Measurements from ENCODE around the gene TIPARP.

TIPARP gene

GRCh38 chr3:156742401-156742800 lies 68.0 kb downstream of the TIPARP start:
- no peaks in the 10 kb centered on the region for H3K27me3 ChIP-seq (ENCODE audit: control insufficient read depth in 1 of 2, insufficient read depth in 2 of 2, low read length in 2 of 2)
- no peak overlapping the region for H3K27ac ChIP-seq (ENCODE audit: low read length)

GRCh38 chr3:156743859-156744258 lies 69.5 kb downstream of the TIPARP start:
- H3K27me3 ChIP-seq (ENCODE audit: control insufficient read depth in 1 of 2, insufficient read depth in 2 of 2, low read length in 2 of 2): no peaks in the 10 kb centered on the region
- H3K36me3 ChIP-seq (ENCODE audit: control insufficient read depth in 2 of 2, insufficient read depth in 2 of 2, low read length in 2 of 2): no peaks in the 10 kb centered on the region
- H3K4me1 ChIP-seq (ENCODE audit: control insufficient read depth, insufficient read depth, low read length): no peaks in the 10 kb centered on the region
- H3K9ac ChIP-seq (ENCODE audit: low read length in 2 of 2): no peak overlapping the region
- H3K4me3 ChIP-seq (ENCODE audit: low read length in 2 of 2): no peak overlapping the region
- H3K27ac ChIP-seq (ENCODE audit: low read length): no peak overlapping the region
- H3K9me3 ChIP-seq (ENCODE audit: control insufficient read depth in 2 of 2, low read length in 2 of 2): no peaks in the 10 kb centered on the region

More at GRCh38 chr3:156742401-156742800, 68.0 kb downstream of the TIPARP start:
- Histone ChIP-seq H3K9ac (ENCODE audit: low read length in 2 of 2) (no peak overlapping the region), H3K4me3 (ENCODE audit: low read length in 2 of 2) (no peak overlapping the region), H3K4me1 (ENCODE audit: control insufficient read depth, insufficient read depth, low read length) (no peaks in the 10 kb centered on the region), H3K36me3 (ENCODE audit: control insufficient read depth in 2 of 2, insufficient read depth in 2 of 2, low read length in 2 of 2) (no peaks in the 10 kb centered on the region), H3K9me3 (ENCODE audit: control insufficient read depth in 2 of 2, low read length in 2 of 2) (no peaks in the 10 kb centered on the region)

DNA sequence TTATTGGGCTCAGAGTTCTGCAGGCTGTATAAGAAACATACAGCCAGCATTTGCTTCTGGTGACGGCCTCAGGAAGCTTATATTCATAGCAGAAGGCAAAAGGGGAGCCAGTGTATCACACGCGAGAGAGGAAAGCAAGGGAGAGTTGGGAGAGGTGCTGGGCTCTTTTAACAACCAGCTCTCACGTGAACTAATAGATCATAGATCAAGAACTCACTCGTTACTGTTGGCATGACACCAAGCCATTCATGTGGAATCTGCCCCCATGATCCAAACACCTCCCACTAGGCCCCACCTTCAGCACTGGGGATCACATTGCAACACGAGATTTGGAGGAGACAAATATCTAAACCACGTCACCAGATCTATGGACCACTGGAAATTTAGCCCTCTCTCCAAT lies 70.2 kb downstream of the TIPARP start:
- Histone ChIP-seq H3K9me3 (ENCODE audit: control insufficient read depth in 2 of 2, low read length in 2 of 2) (no peaks in the 10 kb centered on the region), H3K9ac (ENCODE audit: low read length in 2 of 2) (no peak overlapping the region), H3K27me3 (ENCODE audit: control insufficient read depth in 1 of 2, insufficient read depth in 2 of 2, low read length in 2 of 2) (no peaks in the 10 kb centered on the region), H3K4me3 (ENCODE audit: low read length in 2 of 2) (no peak overlapping the region), H3K27ac (ENCODE audit: low read length) (no peak overlapping the region), H3K4me1 (ENCODE audit: control insufficient read depth, insufficient read depth, low read length) (no peaks in the 10 kb centered on the region), H3K36me3 (ENCODE audit: control insufficient read depth in 2 of 2, insufficient read depth in 2 of 2, low read length in 2 of 2) (no peaks in the 10 kb centered on the region)

DNA sequence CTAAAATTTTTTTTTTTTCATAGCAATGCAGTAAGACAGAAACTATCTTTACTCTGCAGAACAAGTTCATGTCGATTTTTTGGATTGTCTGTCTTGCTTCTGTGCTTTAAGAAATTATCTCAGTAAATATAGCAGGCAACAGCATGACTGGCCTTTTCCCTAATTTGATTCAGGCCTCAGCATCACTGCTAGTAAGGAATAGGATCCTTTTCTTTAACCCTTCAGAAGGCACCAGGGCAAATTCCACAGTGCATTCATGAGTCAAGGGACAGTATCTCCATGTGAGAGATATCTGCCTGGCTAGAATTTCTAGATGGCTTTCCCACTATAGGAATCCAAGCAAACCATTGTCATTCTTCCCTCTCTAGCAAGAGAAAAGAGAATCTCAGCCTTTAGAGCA lies 71.4 kb downstream of the TIPARP start:
- no peak overlapping the region for H3K4me3 ChIP-seq (ENCODE audit: low read length in 2 of 2)
- H3K4me1 ChIP-seq (ENCODE audit: control insufficient read depth, insufficient read depth, low read length): no peaks in the 10 kb centered on the region
- H3K27me3 ChIP-seq (ENCODE audit: control insufficient read depth in 1 of 2, insufficient read depth in 2 of 2, low read length in 2 of 2): no peaks in the 10 kb centered on the region
- no peak overlapping the region for H3K9ac ChIP-seq (ENCODE audit: low read length in 2 of 2)
- no peaks in the 10 kb centered on the region for H3K36me3 ChIP-seq (ENCODE audit: control insufficient read depth in 2 of 2, insufficient read depth in 2 of 2, low read length in 2 of 2)
- no peaks in the 10 kb centered on the region for H3K9me3 ChIP-seq (ENCODE audit: control insufficient read depth in 2 of 2, low read length in 2 of 2)
- H3K27ac ChIP-seq (ENCODE audit: low read length): no peak overlapping the region

GRCh38 chr3:156747046-156747445 lies 72.7 kb downstream of the TIPARP start:
- Histone ChIP-seq H3K4me3 (ENCODE audit: low read length in 2 of 2) (no peak overlapping the region), H3K27ac (ENCODE audit: low read length) (no peak overlapping the region), H3K4me1 (ENCODE audit: control insufficient read depth, insufficient read depth, low read length) (no peaks in the 10 kb centered on the region)

DNA sequence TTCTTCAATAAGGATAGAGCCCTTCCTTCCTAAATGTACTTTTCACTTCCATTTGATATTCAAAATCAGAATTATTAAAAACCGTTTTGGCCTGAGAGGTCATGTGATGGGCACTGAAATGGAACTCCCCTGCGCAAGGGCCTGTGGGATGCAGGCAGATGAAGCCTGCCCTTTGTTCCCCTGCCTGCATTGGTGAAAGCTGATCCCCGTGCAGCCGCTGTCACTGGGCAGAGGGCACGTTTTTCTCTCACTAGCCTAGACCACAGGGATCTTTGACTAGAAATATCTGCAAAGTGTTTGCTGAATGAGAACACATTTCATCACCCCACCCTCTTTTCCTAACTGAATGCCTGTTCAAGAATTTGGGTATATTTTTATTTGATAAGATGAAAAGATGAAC lies 74.9 kb downstream of the TIPARP start:
- Histone ChIP-seq H3K27ac (ENCODE audit: low read length) (no peak overlapping the region), H3K9me3 (ENCODE audit: control insufficient read depth in 2 of 2, low read length in 2 of 2) (no peaks in the 10 kb centered on the region), H3K9ac (ENCODE audit: low read length in 2 of 2) (no peak overlapping the region), H3K4me1 (ENCODE audit: control insufficient read depth, insufficient read depth, low read length) (no peaks in the 10 kb centered on the region), H3K4me3 (ENCODE audit: low read length in 2 of 2) (no peak overlapping the region), H3K27me3 (ENCODE audit: control insufficient read depth in 1 of 2, insufficient read depth in 2 of 2, low read length in 2 of 2) (no peaks in the 10 kb centered on the region), H3K36me3 (ENCODE audit: control insufficient read depth in 2 of 2, insufficient read depth in 2 of 2, low read length in 2 of 2) (no peaks in the 10 kb centered on the region)

More at GRCh38 chr3:156747046-156747445, 72.7 kb downstream of the TIPARP start:
- Histone ChIP-seq H3K9me3 (ENCODE audit: control insufficient read depth in 2 of 2, low read length in 2 of 2) (no peaks in the 10 kb centered on the region), H3K9ac (ENCODE audit: low read length in 2 of 2) (no peak overlapping the region), H3K36me3 (ENCODE audit: control insufficient read depth in 2 of 2, insufficient read depth in 2 of 2, low read length in 2 of 2) (no peaks in the 10 kb centered on the region), H3K27me3 (ENCODE audit: control insufficient read depth in 1 of 2, insufficient read depth in 2 of 2, low read length in 2 of 2) (no peaks in the 10 kb centered on the region)

- H3K27ac ChIP-seq (ENCODE audit: low read length): no peak overlapping the region
- H3K27me3 ChIP-seq (ENCODE audit: control insufficient read depth in 1 of 2, insufficient read depth in 2 of 2, low read length in 2 of 2): no peaks in the 10 kb centered on the region
- H3K36me3 ChIP-seq (ENCODE audit: control insufficient read depth in 2 of 2, insufficient read depth in 2 of 2, low read length in 2 of 2): no peaks in the 10 kb centered on the region
- H3K9me3 ChIP-seq (ENCODE audit: control insufficient read depth in 2 of 2, low read length in 2 of 2): no peaks in the 10 kb centered on the region
- no peaks in the 10 kb centered on the region for H3K4me1 ChIP-seq (ENCODE audit: control insufficient read depth, insufficient read depth, low read length)
- no peak overlapping the region for H3K9ac ChIP-seq (ENCODE audit: low read length in 2 of 2)
- H3K4me3 ChIP-seq (ENCODE audit: low read length in 2 of 2): no peak overlapping the region
Observed at GRCh38 chr3:156750191-156750873, 75.9 kb downstream of the TIPARP start.

GRCh38 chr3:156750874-156751245 lies 76.5 kb downstream of the TIPARP start:
- Histone ChIP-seq H3K9ac (ENCODE audit: low read length in 2 of 2) (no peak overlapping the region), H3K9me3 (ENCODE audit: control insufficient read depth in 2 of 2, low read length in 2 of 2) (no peaks in the 10 kb centered on the region), H3K4me3 (ENCODE audit: low read length in 2 of 2) (no peak overlapping the region), H3K27ac (ENCODE audit: low read length) (no peak overlapping the region), H3K27me3 (ENCODE audit: control insufficient read depth in 1 of 2, insufficient read depth in 2 of 2, low read length in 2 of 2) (no peaks in the 10 kb centered on the region), H3K4me1 (ENCODE audit: control insufficient read depth, insufficient read depth, low read length) (no peaks in the 10 kb centered on the region), H3K36me3 (ENCODE audit: control insufficient read depth in 2 of 2, insufficient read depth in 2 of 2, low read length in 2 of 2) (no peaks in the 10 kb centered on the region)

GRCh38 chr3:156751461-156752025 lies 77.2 kb downstream of the TIPARP start:
- Histone ChIP-seq H3K9ac (ENCODE audit: low read length in 2 of 2) (no peak overlapping the region), H3K36me3 (ENCODE audit: control insufficient read depth in 2 of 2, insufficient read depth in 2 of 2, low read length in 2 of 2) (no peaks in the 10 kb centered on the region), H3K27me3 (ENCODE audit: control insufficient read depth in 1 of 2, insufficient read depth in 2 of 2, low read length in 2 of 2) (no peaks in the 10 kb centered on the region), H3K4me1 (ENCODE audit: control insufficient read depth, insufficient read depth, low read length) (no peaks in the 10 kb centered on the region), H3K27ac (ENCODE audit: low read length) (no peak overlapping the region), H3K9me3 (ENCODE audit: control insufficient read depth in 2 of 2, low read length in 2 of 2) (no peaks in the 10 kb centered on the region), H3K4me3 (ENCODE audit: low read length in 2 of 2) (no peak overlapping the region)

Measured in stomach smooth muscle (tissue), 2 donors.